ENCODE data around the gene TMEM53.

Gene TMEM53

GRCh38 chr1:44609768-44610526, 64.3 kb downstream of the TMEM53 start:
- DNase-seq (ENCODE audit: insufficient read length, low spot score) (no peak), FAIRE-seq (no peak)

- FAIRE-seq (no peak), DNase-seq (ENCODE audit: insufficient read length, low spot score) (peak; percentile 48)
These were observed 64.9 kb downstream of the TMEM53 start for GRCh38 chr1:44609412-44609767.

- DNase-seq (ENCODE audit: insufficient read length, low spot score) (no peak), FAIRE-seq (peak; percentile 36)
These were observed 66.1 kb downstream of the TMEM53 start for GRCh38 chr1:44608141-44608540.

- no peak for DNase-seq (ENCODE audit: insufficient read length, low spot score)
- no peak for FAIRE-seq
These were observed 67.5 kb downstream of the TMEM53 start for GRCh38 chr1:44606701-44607281.

GRCh38 chr1:44605914-44606615, 68.2 kb downstream of the TMEM53 start:
- DNase-seq (ENCODE audit: insufficient read length, low spot score) = no peak
- no peak for FAIRE-seq

- DNase-seq (ENCODE audit: insufficient read length, low spot score) = no peak
- no peak for FAIRE-seq
These were observed 69.9 kb downstream of the TMEM53 start for GRCh38 chr1:44604157-44604955.

- no peak for FAIRE-seq
- no peak for DNase-seq (ENCODE audit: insufficient read length, low spot score)
These were observed 70.6 kb downstream of the TMEM53 start for GRCh38 chr1:44603718-44604117.

Measured in HTR-8/SVneo (cell line).